H4 (cell line): ENCODE measurements around the gene SLC8A1. TPM values are rescaled to one million over a fixed set of nuclear protein-coding genes. Genes with fewer than 3 reads are reported as not detected.

Experiments used
- DNase-seq: peaks from one replicate; pipeline ENCODE4 v3.0.0-alpha.2; 2015; ENCODE audit warnings: low spot score
- total RNA-seq: library from RNA; depleted of rRNA; stranded (reverse); fragments of >200 nt; shearing (Covaris generic); gene quantifications from 2 replicates; pipeline ENCODE4 v1.2.3, GENCODE V29; 2014

SLC8A1 gene
- total RNA-seq, 1 experiment from 2014 or later, result not detected

DNA sequence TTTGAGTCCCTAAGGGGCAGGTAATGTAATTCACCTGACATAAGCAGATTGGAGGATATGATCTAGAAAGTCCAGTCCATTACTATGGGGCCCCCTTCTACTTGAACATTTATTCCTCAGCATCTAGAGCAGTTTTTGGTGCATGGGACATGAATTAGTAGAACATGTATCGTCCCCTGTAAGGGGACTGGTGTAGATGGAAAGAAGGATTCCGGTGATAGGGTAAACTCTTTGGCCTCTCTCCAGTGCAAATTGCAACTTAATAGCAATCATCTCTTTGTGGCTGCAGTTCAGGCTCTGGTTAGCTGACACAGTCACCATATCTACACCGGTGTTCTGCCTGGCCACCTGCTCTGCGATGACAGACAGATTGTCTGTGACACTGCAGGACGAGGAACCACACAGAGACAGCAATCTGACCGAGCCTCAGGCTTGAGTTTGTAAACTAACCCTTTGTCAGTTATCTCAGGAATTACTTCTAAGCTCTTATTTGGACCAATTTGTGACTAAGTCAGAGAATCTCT lies 6.4 kb upstream of the SLC8A1 start:
- no peak for DNase-seq

GRCh38 chr2:40457837-40458236 lies 5.9 kb upstream of the SLC8A1 start:
- no peak for DNase-seq

- no peak for DNase-seq
These were observed 5.5 kb upstream of the SLC8A1 start for GRCh38 chr2:40457366-40457765.

GRCh38 chr2:40456926-40457325 lies 5.0 kb upstream of the SLC8A1 start:
- DNase-seq, result no peak

DNA sequence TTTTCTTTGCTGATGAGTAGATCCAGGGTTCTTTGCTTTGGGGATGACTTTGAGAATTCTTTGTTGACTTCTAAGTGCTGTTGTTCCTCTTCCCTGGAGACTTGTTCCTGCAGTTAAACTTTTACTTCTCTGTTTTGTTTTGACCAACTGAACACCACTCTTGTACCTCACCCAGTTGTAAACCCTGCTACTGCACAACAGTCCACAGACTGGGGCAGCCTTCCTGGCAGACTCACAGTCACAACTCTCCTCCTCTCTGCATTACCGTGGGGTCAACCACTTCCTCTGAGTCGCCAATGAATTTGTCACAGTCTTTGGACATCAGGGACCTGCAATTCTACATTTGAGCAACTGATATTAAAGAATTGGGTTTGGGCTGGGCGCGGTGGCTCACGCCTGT lies 3.8 kb upstream of the SLC8A1 start:
- no peak for DNase-seq

- DNase-seq, result no peak
These were observed 2.4 kb upstream of the SLC8A1 start for GRCh38 chr2:40454321-40454720.

GRCh38 chr2:40452786-40453185 lies 896 bp upstream of the SLC8A1 start:
- DNase-seq, result no peak

- DNase-seq, result no peak
These were observed 977 bp downstream of the SLC8A1 start for GRCh38 chr2:40450796-40451430.

DNA sequence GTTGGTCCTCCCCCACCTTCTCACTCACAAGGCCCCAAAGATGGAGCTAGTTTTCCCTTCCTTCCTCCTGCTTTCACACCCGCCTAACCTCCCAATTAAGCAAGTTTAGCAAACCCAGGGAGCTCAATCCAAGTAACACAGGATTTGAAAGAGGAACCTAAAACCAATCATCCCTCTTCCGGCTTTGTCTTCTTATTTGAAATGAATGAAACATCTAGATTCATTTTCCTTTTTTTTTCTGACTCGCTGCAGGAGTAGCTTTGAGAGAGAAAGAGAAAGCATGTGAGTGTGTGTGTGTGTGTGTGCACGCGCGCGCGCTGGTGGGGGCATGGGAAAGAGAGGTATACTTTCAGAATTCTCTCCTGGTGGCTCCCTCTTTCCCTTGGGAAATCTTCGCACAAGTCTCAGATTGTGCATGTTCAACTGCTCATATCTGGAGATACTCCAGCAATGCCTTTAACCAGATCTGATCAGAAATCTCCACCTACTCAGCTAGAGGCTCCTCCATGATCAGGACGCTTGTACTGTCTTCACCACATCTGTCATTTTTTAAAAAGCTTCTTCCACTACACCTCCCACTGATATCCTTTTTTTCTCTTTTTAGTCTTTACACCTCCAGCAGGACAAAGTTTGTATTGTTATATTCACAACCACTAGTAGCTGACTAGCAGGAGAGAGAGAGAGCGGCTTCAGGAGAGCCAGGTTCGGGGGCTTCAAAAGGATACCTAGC lies 1.7 kb downstream of the SLC8A1 start:
- no peak for DNase-seq

DNA sequence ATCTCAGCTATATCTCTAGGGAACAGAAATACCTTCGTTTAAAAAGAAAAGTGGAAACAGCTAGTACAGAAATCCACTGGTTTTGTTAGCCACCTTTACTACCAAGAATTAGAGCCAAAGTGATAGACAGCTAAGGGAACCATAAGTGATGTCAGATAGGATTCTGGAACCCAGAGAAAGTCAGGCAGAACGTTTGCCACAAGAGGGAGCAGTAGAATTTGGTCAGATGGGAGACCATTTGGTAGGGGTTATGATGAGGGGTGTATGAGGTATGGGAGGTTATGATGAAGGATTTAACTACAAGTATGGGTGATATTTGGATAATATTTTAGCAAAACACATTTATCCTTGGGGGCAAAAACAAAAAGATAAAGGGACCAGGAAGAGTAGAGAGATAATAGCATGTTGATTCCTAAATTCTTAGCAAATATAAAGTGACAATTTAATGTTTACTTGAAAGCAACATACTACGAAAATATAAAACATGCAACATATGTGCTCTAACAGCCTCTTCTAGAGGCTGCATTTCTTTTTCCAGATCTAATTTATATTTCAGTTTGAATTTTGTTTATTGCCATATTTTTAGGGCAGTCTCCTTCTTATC lies 3.3 kb downstream of the SLC8A1 start:
- DNase-seq, result peak; percentile 23

- no peak for DNase-seq
These were observed 6.4 kb downstream of the SLC8A1 start for GRCh38 chr2:40445467-40445866.

GRCh38 chr2:40440835-40441234 lies 11.1 kb downstream of the SLC8A1 start:
- DNase-seq, result no peak

DNA sequence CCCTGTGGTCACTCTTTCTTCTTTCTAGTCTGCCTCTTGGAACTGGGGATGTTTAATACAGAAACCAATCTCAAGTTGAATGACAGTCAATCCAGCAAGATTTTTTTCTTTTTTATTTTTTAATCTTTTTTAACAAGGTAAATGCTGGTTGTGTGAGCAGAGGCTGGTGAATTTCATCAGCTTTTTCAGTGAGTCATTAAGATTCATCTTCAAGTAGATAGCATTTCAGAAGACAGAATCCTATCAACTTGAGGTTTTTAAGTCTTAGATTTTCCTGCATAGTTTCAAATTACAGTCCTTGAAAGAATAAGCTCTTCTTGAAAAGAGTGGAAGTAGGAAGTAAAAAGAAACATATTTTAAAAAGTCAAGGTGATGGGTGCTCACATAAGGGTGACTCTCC lies 12.4 kb downstream of the SLC8A1 start:
- DNase-seq, result no peak

DNA sequence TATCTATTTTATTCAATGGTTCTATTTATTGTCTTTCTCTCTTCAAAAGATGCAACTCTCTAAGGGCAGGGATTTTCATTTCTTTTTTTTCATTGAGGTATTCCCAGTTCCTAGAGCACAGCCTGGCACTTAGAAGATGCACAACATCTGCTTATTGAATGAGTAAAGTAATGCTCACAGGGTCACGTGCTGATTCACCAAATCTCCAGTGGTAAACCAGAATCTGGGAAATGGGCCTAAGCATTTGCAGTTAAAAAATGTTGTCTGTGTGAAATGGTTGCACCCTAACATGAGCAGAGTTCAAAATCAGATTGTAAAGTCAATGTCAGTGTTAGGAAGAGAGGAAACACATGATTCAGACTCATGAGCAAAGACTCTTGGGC lies 15.8 kb downstream of the SLC8A1 start:
- no peak for DNase-seq

DNA sequence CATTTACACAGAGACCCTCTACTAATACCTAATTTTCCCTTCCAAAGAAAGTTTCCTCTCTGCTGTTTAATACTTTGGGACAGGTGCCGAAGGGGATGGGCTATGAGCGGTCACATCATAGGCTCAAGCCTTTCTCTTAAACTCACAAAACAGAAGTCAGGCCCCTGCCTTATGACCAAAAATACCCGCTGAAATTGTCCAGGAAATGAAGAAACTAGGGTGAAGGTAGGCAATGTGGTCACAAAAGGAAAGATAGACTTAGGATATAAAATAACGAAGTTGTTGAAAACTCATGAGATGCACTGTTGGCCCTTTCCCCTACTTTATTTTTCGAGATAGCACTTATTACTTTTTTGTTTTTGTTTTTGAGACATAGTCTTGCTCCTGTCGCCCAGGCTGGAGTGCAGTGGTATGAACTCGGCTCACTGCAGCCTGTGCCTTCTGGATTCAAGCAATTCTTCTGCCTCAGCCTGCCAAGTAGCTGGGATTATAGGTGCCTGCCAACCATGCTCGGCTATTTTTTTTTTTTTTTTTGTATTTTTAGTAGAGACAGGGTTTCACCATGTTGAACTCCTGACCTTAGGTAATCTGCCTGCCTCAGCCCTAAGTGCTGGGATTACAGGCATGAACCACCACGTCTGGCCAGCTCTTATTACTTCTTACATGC lies 16.3 kb downstream of the SLC8A1 start:
- no peak for DNase-seq

- DNase-seq, result peak; percentile 82
These were observed 17.1 kb downstream of the SLC8A1 start for GRCh38 chr2:40434731-40435271.

GRCh38 chr2:40433736-40434135 lies 18.2 kb downstream of the SLC8A1 start:
- no peak for DNase-seq

DNA sequence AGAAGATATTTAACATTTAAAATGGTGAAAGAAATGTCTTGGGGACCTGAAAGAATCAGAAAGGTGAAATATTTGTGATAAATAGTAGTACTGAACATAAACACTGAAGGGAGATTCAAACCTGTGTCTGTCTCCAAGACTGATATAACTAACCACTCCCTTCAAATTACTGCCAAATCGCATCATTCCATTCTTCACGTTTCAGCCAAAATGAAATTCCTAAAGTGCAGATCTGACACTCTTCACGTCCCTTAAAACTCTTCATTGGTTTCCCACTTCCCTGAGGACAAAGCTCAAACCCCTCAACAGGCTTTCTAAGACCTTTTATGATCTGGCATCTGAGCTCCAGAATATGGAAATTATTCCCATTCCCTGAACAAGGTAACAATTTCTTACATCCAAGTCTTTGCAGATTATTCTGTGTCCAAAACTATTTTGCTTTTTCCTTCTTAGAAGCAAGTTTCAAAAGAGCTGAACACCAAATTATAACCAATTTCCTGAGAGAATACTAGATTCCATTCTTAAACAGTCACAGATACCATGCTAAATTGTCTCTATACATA lies 18.9 kb downstream of the SLC8A1 start:
- DNase-seq, result no peak

DNA sequence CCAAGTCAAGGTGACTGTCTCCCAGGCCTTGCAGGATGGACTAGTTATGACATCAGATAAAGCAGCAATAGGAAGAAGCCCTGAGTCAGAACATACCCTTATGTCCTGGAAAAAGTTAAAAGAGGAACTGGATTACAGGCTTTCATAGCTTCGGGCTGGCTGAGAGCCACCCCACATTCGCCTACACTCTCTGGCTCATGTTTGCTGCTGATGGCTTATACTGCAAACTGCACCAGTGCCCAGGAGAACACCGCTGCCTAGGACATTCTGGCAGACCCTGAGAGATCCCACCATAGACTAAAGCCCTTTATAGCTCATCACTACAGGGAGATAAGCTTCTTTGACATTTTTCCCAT lies 20.3 kb downstream of the SLC8A1 start:
- no peak for DNase-seq

GRCh38 chr2:40430776-40431599 lies 20.9 kb downstream of the SLC8A1 start:
- no peak for DNase-seq

- DNase-seq, result no peak
These were observed 23.5 kb downstream of the SLC8A1 start for GRCh38 chr2:40428439-40428838.
